Loucy (cell line): ENCODE results near the gene SRGAP2.
"Not testable (repeated sequence)": the region's sequence is repeated elsewhere in the genome, so short reads cannot be mapped to it uniquely, and the experiment has no call there.

Source experiments
- EZH2phosphoT487 ChIP-seq: fragments of 200-600 bp; IDR thresholded peaks from 2 replicates; pipeline ENCODE4 v1.6.1; 2018; ENCODE audit warnings: antibody characterized with exemption, mild to moderate bottlenecking, moderate library complexity, borderline replicate concordance
- TF ChIP-seq, protein P1 (sequence below): fragments of 200-600 bp; sonication (generic); conservative IDR thresholded peaks from 2 replicates; pipeline ENCODE4 v1.5.1; 2014; ENCODE audit warnings: mild to moderate bottlenecking, antibody characterized with exemption, low read length

DNA sequence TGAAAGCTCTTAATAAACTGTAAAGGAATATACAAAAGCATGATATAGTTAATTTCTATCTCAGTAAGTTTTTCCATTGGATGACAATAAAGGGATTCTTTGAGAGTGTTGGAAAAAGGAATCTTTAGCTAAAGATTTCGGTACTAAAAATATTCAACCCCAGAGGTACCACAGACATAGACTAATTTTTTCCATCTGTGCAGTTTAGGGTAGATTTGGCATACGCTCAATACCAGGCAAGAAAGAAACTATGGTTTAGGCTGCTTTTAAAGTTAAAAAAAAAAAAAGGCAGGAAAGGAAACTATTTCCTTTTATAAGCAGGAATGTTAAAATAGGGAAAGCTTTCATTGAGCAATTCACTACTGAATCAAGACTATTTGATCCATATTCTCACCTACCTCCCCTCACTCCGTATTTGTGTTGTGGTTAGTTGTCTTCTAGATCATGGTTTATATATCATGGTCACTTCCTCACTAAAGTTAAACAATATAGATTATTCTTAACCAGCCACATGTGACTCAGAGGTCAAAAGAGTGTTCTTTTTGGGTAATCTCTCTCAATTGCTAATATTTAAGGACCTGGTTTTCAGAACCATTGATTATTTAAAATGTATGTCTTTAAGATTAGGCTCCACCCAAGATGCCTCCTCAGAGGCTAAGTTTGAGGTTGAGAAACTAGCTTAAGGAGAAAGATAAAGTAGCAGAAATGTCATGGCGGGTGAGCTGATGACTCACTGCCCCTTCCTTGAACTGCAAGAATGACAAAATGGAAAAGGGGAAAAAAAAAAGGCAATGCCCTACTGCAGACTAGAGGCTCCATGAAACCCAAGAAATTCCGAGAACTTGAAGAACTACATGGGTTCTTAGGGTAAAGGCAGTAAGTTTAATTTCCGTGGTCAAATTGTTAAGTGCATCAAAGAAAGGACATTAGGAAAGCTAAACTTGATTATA, 20.7 kb upstream of the SRGAP2 start:
- TF ChIP-seq, protein P1, sequence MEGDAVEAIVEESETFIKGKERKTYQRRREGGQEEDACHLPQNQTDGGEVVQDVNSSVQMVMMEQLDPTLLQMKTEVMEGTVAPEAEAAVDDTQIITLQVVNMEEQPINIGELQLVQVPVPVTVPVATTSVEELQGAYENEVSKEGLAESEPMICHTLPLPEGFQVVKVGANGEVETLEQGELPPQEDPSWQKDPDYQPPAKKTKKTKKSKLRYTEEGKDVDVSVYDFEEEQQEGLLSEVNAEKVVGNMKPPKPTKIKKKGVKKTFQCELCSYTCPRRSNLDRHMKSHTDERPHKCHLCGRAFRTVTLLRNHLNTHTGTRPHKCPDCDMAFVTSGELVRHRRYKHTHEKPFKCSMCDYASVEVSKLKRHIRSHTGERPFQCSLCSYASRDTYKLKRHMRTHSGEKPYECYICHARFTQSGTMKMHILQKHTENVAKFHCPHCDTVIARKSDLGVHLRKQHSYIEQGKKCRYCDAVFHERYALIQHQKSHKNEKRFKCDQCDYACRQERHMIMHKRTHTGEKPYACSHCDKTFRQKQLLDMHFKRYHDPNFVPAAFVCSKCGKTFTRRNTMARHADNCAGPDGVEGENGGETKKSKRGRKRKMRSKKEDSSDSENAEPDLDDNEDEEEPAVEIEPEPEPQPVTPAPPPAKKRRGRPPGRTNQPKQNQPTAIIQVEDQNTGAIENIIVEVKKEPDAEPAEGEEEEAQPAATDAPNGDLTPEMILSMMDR = not testable (repeated sequence)
- TF ChIP-seq EZH2phosphoT487 = not testable (repeated sequence)
